HG03108 (cell line): ENCODE measurements around the gene BEND7.

Experiments
- ATAC-seq: cut with Tn5 transposase; IDR thresholded peaks from one replicate; pipeline ENCODE4 v1.9.1; 2021; ENCODE audit warnings: moderate library complexity; ENCODE audit not compliant: unreplicated experiment

Gene BEND7

GRCh38 chr10:13392701-13393100 lies 136.1 kb downstream of the BEND7 start:
- ATAC-seq: no peak
